Left kidney (tissue), 2 donors: ENCODE data around the gene LPP. TPM values are rescaled to one million over a fixed set of nuclear protein-coding genes. Genes with fewer than 3 reads are reported as not detected.

ENCODE experiments used
- DNase-seq: peaks from one replicate; pipeline ENCODE4 v3.0.0-alpha.2; 2013
- polyA plus RNA-seq: library from polyadenylated mRNA; unstranded; fragments of 120-200 nt; gene quantifications from one replicate; pipeline ENCODE4 v1.2.1, GENCODE V29; 2013; ENCODE audit not compliant: insufficient read length

The LPP gene
- polyA plus RNA-seq, 1 donor, result 32.9 TPM

DNA sequence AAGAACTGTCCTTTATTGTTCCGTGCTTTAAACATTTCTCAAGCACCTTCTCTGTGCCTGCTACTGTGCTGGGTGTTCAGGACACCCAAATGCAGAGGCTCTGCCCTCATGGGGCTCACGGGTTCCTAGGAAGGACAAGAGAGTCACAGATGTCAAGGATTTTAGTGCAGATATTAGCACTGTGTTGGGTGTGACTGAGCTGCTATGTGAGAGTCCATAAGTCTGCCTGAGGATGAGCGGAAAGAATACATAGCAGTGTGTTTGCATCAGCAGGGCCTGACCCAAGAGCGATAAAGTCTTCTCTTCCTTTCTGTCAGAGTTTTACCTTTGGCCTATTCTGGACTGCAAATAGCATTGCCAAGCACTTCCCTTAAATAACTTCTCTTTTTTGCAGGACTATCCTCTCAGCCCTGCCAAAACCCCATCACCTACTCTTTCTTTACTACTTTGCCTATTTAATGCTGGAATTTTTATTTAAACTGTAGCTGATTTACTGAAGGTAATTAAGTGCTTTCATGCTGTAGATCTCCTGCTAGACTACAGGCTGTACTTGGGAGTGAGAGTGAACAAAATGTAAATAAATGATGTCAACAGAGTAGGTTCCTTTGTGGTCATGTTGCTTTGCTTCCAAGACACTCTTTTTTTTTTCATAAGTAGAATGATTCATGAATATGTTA, 558.4 kb downstream of the LPP start:
- DNase-seq, result no peak

DNA sequence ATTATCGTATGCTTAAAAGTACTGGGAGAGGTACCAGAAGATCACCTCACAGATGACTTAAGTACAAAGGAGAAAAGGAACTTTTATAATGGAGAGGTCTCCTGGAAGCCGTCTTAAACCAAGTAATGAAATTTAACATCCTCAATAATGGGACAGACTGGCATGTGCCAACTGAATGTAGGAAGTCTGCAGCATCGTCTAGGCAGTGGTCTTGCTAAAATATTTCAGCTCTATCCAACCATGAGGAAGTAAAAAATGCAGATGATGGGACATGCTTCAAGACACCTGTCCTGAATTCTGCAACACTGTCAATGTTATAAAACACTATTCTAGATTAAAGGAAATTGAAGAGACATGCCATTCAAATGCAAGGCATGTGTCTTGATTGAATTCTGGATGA, 559.0 kb downstream of the LPP start:
- DNase-seq, result no peak

DNA sequence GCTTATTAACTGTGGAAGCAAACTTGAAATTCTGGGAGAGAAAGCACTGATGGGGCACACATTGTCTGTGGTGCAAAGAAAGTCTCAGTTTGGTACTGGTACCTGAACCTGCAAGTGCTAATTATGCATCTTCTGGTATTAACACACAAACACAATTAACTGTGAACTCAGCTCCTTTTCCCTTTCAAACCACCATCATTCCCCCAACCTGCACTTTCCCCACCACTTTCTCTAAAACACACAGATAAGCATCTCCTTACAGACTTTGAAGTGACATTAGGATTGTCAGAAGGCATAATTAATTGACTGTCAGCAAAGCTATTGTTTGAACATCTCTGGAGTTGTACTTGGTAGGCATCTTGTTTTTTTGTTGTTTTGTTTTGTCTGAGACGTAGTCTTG, 565.6 kb downstream of the LPP start:
- no peak for DNase-seq

DNA sequence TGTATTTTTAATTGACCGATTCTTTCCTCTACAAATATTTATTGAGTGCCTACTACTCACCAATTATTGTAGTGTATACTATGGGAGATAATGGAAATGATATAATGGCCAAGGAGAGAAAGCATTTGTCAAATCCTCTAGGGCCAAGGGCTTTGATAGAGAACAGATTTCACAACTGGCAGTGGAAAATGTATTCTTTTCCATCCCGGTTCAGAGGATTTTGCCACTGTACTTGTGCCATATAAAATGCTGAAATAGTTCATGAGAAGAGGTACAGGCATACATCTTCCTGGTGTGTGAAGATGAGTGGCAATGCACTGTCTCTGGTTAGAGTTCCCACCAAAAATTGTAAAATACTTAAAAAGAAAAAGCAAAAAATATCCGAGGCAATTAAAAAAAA, 566.3 kb downstream of the LPP start:
- DNase-seq, result no peak

DNA sequence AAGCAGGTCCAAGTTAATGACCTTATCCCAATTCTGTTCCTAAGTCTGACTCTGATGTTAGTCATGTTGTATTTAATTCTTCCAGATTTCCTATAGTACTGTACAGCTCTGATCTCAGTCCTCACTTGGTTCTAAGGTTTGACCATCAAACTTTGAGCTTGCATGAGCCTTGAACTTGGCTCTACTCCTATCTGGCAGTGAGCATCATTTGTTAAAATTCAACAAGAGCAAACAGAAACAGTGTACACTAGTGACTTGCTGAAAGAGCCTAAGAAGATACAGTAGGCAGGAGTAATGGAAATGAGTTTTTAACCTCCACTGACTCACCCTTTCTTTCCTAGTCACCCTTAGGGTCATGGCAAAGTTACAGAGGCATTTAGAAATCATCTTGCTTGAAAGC, 566.7 kb downstream of the LPP start:
- no peak for DNase-seq

DNA sequence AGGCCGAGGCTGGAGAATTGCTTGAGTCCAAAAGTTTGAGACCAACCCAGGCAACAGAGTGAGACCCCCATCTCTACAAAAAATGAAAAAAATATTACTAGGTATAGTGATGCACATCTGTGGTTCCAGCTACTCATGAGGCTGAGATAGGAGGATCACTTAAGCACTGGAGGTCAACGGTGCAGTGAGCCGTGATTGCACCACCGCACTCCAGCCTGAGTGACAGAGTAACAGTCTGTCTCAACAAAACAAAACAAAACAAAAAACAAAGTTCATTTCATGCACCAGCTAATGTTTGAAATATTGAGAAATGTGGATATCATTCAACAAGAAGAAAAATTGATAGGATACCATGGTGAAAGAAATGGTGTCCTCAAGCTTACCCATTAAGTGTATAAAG, 567.4 kb downstream of the LPP start:
- no peak for DNase-seq

DNA sequence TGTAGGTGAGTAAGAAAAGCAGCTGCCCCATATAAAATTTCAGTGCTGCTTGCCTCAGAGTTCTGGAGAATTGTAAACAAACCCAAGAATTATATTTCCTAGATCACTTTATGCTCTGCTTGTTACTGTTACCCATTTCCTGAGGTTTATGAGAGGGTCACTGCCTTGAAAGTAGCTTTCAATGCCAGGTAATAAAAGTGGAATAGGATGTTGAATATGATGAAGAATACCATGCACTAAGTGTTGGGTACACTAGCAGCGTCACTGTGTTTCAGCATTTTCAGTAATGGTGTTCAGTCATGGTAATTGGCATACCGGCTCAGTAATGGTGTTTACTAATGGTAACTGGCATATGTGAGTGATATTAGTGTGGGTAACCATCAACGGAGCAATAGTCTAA, 568.0 kb downstream of the LPP start:
- no peak for DNase-seq

DNA sequence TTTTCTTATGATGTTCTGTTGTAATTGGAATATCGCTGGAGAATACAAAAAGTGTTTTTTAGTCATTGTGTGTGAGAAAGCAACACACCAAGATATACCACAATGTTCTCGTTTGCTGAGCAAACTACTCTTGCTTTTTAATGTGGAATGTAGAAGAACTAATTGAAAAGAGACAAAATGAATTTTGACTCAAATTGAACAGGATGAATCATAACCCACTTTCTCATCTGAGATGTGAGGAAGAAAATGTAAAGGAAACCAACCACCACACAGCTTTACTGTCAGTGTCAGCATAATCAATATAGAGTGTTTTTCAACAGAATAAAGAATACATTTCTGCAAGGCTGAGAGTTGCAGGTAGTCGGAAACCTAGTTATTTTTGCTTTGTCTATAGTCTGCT, 569.0 kb downstream of the LPP start:
- DNase-seq, result no peak

DNA sequence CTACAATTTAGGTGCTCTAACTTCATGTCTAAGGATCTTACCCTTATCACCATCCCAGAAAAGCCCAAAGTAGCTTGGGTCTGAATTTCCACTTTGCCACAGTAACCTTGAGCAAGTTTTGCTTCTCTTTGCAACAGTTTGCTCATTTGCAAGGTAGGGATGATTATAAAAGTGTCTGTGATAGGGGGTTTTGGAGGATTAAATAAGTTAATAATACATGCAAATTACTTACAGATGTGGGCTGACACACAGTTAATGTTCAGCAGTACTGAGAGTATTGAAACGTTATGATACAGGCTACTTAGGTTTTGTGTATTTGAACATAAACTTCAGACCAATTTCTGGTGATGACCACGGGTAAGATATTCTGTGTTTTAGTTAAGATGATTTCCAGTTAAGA, 573.1 kb downstream of the LPP start:
- DNase-seq, result no peak

DNA sequence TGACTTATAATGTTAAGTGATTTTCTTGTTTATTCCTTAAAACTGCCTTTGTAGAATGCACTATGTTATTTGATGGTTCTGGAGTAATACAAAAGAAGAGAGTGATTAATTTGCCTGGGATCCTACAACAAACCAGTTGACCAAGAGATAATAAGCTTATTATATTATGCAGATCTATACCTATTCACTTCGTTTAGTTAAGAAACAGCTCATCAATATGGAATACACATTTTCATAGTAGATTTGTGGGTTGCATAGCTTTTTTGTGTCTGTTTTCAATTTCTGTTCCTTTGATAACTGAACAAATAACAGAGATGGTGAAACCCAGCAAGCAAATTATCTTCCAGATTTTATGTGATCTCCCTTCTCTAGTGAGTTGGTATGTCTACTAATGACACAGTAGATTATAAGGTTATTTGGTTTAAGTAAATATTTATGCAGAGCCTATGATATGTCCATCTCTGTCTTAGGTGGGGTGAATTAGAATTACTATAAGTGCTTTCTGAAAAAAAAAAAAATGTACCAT, 574.5 kb downstream of the LPP start:
- DNase-seq, result no peak

DNA sequence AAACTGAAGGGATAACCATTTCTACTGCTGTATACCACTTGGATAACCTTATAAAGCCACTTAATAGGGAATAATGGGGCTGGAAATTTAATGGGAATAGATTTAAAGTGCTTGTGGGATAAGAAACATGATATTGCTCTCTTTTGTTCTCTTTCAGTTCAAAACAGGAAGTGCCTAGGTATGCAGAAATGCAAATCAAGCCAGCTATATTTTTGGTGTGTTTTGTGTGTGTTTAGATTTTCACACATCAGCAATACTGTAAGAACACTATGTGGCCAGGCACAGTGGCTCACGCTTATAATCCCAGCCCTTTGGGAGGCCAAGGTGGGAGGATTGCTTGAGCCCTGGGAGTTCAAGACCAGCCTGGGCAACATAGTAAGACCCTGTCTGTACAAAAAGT, 575.5 kb downstream of the LPP start:
- DNase-seq, result no peak

DNA sequence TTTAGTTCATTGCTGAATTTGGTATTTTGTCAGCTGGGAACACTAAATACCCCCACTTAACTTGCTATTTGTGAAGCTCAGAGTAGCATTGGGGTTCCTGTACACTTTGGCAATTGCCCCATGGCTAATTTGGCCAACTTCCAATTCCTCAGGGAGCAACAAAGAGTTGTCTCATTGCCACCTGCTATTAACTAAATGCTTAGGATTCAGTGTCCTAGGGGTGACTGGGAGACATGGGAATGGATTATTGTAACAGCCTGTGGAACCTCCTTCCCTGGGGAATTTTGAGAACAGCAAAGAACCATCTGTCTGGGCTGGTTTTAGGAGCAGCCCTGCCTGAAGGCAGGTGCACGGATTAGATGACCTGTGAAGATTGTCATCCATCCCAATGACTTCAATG, 580.4 kb downstream of the LPP start:
- DNase-seq, result no peak

DNA sequence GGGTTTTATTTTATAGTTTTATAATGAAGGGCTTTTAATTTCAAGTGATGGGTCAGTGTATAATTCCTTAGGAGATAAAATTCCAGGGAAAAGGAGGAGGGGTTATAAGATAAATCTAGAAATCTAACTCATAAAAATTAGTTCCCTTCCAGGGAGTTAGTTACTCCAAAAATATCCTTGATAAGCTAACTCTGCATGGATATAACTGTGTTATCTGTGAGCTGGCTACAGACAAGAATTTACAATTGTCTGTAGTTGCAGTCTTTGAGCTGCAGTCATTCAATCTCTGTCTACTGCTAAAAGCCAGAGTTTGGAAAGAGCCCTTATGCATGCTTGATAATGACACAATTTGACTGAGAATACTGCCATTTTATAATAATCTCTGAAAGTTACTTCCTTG, 585.6 kb downstream of the LPP start:
- no peak for DNase-seq

DNA sequence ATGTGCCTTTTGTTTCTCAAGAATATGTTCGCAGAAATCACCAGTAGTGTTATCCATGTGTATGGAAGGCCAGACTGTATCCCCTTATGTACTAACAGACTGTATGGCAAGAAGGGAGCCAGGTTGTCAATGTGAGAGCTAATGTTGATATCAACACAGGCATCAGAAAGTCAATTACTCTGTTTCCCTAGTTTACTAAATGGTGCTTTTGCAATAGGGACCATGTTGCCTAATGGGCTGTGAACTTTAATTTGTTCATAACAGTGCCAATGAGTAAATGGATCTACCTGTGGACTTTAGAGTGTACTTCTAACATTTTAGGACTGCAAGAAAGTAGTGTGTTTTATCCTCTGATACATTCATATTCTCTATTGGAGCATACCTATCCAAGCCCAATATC, 586.1 kb downstream of the LPP start:
- DNase-seq, result no peak

DNA sequence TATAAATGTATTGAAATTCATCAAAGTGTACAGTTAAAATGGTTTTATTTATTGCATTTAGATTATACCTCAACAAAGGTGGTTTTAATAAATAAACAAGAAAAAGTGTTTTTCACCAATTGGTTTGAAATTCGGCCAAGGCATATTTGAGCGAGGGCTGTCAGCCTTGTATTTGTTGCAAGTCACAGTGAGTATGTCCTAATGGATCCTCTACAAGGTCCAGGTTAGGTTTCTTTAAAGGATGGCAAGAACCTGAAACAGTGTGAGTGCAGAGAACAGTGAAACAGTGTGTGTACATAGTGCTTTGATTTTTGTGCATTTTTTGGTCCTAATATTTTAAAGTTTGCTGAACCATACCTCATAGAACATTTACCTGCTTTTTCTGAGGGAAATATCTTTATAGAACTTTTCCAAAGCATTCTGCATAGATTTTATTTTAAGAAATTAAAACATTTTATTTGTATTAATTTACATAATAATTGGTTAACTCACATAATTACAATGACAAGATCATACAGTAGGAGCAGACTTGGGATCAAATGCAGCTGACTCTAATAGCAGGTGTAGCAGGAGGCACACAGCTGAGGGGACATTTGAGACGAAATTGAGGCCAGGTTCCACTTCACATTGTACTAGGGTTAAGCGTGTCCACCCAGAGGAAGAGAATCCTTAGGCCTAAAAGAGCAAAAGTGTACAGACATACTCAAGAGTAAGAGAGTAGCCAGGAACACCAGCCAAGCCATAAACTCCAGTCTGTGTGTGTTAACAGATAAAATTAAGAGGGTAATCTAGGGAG, 589.0 kb downstream of the LPP start:
- no peak for DNase-seq

DNA sequence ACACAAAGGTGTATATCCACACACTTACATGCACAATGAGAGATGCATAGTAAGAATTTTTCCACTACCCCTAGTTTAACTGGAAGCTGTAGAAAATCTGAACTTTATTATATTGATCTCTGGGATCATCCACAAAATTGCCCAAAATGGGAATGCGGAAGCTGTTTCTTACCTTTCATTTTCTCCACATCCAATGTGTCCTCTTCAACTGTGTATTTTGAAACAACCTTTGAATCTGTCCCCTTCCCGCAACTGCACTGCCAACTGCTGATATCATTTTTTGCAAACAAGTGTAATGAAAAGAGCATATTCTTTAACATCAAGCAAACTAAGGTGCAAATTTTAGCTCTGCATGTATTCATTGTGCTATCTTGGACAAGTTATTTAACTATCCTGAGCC, 590.2 kb downstream of the LPP start:
- DNase-seq, result no peak

DNA sequence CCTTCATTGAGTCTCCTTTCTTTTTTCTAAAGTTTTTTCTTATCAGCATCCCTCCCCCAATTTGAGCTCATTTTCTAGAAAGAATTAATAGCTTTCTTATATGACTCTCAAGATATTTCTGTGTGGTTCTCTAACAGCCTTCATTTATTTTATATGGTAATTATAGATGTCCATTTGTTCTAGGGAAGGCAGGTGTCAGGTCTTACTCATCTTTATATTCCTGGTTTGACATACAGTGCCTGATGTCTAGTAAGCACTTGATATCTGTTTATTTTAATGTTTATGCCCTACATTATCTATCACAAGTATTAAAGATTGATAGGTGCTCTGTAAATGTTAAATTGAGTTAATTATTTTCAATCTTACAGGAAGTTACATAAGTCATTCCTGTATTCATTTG, 591.1 kb downstream of the LPP start:
- no peak for DNase-seq

DNA sequence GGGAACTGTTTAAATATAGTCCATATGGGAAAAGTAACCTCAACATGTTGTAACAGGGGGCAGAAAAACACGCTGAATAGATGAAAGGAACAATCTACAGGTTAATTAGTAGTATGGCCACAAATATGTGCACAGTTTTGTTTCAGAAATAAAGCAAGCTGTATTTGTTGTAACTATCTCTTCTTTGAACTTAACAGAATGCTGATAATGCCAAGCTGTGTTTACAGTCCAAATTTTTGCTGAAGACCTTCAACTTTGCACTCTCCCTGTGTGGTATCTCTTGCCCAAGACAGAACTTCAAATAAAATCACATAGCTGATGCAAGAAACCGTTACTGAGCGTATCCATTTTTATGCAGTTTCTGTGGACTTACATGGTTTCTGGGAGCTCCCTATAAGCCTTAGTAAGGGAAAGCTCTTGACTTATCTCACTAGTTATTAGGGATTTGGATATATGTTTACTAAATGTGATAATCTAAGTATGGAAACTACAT, 592.4 kb downstream of the LPP start:
- no peak for DNase-seq

DNA sequence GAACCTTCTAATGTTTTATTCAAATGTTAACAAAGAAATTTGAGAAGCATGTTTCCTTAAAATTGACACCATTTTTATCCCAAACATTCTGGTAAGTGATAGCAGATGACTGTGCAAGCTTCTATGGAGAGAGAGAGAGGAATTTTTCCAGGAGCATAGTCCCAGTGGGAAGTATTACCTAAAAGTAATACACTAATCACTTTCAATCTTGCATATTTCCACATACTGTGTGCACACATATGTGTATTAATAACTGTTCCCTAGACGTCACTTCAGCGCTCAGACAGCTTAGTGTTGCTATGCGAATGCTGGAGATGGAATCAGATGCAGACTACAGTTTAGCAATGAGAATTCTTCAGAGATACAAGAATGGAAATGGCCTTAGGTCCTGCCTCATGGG, 593.5 kb downstream of the LPP start:
- no peak for DNase-seq

DNA sequence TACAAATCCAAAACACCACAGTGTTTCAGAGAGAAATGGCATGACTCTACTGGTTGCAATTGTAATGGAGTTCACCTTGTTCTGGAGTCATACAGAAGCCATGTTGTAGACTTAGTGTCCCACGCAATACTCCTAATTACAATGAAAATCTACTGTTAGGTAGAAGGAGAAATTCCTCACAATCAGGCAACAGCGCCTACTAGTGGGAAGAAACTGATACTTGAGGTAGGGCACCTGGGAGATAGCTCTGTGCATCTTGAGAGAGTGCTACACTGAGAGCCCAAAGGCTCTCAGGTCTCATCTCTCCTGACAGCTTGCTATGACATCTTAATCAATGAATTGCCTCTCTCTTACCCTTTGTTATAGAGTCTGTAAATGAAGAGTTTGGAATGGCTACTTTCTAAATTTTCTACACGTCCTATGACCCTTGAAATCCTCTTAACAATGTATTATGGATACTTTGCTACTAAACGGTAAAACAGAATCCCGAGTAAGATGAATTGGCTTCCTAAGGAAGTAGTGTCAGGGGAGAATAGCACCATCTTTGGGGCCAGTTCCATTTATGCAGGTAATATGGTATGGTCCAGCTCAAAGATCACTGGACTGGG, 595.2 kb downstream of the LPP start:
- no peak for DNase-seq

DNA sequence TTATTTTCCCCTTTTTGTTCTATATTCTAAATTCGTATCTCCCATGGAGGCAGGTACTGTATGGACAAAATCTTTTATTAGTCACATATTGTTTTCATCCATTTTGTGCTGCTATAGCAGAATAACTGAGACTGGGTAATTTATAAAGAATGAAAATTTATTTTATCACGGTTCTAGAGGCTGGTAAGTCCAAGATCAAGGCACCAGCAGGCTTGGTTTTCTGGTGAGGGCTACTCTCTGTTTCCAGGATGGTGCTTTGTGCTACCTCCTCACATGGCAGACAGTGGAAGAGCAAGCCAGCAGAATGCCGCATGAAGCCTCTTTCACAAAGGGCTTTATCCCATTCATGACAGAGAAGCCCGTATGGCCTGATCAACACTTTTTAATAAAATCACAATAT, 595.9 kb downstream of the LPP start:
- no peak for DNase-seq

DNA sequence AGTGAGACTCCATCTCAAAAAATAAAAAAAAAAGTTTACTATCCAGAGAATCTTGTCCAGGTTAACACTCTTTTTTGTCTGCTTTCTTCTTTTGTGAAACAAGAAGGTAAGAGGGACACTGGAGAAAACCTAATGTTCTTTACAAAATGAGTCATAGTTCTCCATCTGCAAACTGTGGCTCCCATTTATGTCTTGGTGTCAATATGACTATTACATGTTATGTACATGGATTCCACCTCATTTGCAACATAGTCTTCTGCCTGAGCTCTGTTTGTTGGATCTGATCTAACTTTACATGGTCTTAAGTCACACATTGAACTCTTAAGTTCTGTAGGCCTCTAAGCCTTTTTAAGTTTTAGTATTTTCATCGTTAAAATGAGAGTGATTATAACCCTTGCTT, 596.7 kb downstream of the LPP start:
- DNase-seq, result no peak

DNA sequence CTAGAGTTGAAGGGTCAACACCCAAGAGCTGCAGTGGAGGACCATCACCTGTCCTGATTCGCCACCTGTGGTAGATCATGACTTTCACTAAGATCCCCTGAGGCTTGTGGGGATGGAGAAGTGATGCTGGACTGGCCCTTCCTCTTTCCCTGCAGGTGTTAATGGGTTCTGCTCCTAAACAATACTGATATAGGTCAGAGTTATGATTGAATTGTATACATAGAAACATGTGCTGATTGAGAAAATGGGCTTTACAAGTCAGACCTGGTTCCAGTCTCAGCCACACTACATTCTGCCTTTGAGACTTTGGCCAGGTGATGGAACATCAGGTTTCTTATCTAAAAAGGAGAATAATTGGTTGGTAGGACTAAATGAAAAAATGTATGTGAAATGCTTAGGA, 598.9 kb downstream of the LPP start:
- no peak for DNase-seq
